T-helper 2 cell treated with Interferon-gamma antibody and Interleukin-4, amounts not matched to agents 100 ng/mL and 5 ng/mL, for 36 hours (primary cell): Measurements from ENCODE around the gene PRKAB2. TPM values are rescaled to one million over a fixed set of nuclear protein-coding genes. Genes with fewer than 3 reads are reported as not detected.
"Not testable (repeated sequence)": the region's sequence is repeated elsewhere in the genome, so short reads cannot be mapped to it uniquely, and the experiment has no call there.

ENCODE experiments used
- intact Hi-C: fragments of 100-400 bp; cut with micrococcal nuclease; formaldehyde crosslinking; loops from one replicate; pipeline ENCODE4 v1.15.1; 2023
- total RNA-seq: library from RNA; stranded (reverse); gene quantifications from 2 replicates; pipeline ENCODE4 v1.2.3, GENCODE V29; 2022

The PRKAB2 gene
- total RNA-seq, 1 donor from 2014 or later, result 7.0 TPM

DNA sequence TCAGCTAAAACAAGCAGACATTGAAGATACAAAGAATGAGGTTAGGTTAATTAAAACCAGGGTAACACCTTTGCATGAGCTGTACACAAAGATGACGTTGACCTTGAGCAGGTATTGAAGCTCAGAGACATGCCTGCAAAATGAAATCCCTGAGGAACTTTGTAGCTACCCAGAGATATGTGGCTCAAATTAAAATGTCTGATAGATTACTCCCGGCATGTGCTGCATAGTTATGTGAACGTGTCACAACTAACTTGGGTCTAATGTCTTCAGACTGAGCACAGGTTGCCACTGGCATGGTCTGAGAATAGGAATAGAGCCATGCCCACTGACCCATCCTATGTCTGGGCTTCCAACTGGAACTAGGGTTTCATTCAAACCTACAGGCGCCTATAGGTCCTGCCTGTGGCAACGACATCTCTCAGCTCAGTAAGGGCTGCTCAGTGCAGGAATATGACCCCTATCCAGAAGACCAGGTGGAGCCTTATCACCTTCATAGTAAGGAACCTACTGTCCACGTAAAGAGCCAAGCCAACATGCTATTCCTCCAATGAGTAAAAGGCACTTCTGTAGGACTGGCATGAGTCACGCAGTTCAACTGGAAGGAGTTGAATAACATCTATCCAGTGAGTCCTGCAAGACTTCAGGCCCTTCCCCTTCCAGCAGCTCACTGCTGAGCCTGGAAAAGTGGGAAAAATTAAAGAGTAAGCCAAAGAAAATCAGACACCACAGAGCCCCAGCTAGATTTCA is 60.7 kb downstream of the PRKAB2 start:
- intact Hi-C loops, result no loop called here

GRCh38 chr1:147110872-147111271 is 61.4 kb downstream of the PRKAB2 start:
- intact Hi-C loops, result no loop called here

GRCh38 chr1:147110434-147110833 is 61.8 kb downstream of the PRKAB2 start:
- intact Hi-C loops, result no loop called here

GRCh38 chr1:147109762-147110161 is 62.5 kb downstream of the PRKAB2 start:
- intact Hi-C loops, result no loop called here

- intact Hi-C loops, result no loop called here
Observed at GRCh38 chr1:147109041-147109440, 63.2 kb downstream of the PRKAB2 start.

DNA sequence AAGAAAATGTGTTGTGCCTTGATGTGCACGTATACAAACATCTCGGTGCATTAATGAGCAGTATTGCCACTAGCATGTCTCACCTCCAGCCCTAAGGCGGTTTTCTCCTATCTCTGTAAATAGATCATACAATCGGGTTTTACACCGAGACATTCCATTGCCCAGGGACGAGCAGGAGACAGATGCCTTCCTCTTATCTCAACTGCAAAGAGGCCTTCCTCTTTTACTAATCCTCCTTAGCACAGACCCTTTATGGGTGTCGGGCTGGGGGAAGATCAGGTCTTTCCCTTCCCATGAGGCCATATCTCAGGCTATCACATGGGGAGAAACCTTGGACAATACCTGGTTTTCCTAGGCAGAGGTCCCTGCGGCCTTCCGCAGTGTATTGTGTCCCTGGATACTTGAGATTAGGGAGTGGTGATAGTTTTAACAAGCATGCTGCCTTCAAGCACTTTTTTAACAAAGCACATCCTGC is 65.8 kb downstream of the PRKAB2 start:
- intact Hi-C loops, result not testable (repeated sequence)

DNA sequence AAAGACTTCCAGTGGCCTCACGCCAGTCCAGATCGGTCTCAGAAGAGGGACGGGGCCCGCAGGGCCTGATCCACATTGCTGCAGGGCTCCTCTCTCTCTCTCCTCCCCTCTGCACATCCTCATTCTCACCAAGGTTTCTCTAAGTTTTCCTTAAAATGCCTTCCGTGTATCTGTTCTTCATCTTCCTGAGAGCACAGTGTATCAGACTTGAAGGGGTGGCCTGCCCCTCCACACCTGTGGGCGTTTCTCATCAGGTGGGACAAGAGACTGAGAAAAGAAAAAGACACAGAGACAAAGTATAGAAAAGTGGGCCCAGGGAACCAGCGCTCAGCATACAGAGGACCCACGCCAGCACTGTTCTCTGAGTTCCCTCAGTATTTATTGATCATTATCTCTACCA is 66.4 kb downstream of the PRKAB2 start:
- intact Hi-C loops, result no loop called here

Other genes starting within 250 kb of the PRKAB2 start
- gene NBPF12, start 234.1 kb downstream of the PRKAB2 start, total RNA-seq, result 17.3 and 18.6 TPM in 2 replicates
- gene FMO5, start 52.9 kb upstream of the PRKAB2 start, total RNA-seq, result 0.39 and 1.2 TPM in 2 replicates
- gene CHD1L, start 70.2 kb upstream of the PRKAB2 start, total RNA-seq, result 59.3 and 65.4 TPM in 2 replicates